Measurements from ENCODE around the gene BMP4.

Gene BMP4

GRCh38 chr14:53983112-53983511 lies 26.5 kb upstream of the BMP4 start:
- H3K4me1 ChIP-seq (ENCODE audit: insufficient read depth, low read length) = no peaks in the 10 kb centered on the region
- H3K36me3 ChIP-seq (ENCODE audit: insufficient read depth, low read length) = no peaks in the 10 kb centered on the region
- H3K9me3 ChIP-seq (ENCODE audit: low read length) = peaks cover 3% of the 10 kb centered on the region
- no peak overlapping the region for H3K9ac ChIP-seq (ENCODE audit: low read length)
- H3K27ac ChIP-seq (ENCODE audit: low read depth, low read length) = no peak overlapping the region
- H3K27me3 ChIP-seq (ENCODE audit: control insufficient read depth in 1 of 2, insufficient read depth in 2 of 2, low read length in 2 of 2) = no peaks in the 10 kb centered on the region
- H3K4me3 ChIP-seq (ENCODE audit: low read depth in 1 of 2, low read length in 2 of 2) = no peak overlapping the region

GRCh38 chr14:53982546-53982945 lies 25.9 kb upstream of the BMP4 start:
- peaks cover 3% of the 10 kb centered on the region for H3K9me3 ChIP-seq (ENCODE audit: low read length)
- H3K4me1 ChIP-seq (ENCODE audit: insufficient read depth, low read length) = no peaks in the 10 kb centered on the region
- no peaks in the 10 kb centered on the region for H3K27me3 ChIP-seq (ENCODE audit: control insufficient read depth in 1 of 2, insufficient read depth in 2 of 2, low read length in 2 of 2)
- H3K36me3 ChIP-seq (ENCODE audit: insufficient read depth, low read length) = no peaks in the 10 kb centered on the region
- no peak overlapping the region for H3K9ac ChIP-seq (ENCODE audit: low read length)
- no peak overlapping the region for H3K4me3 ChIP-seq (ENCODE audit: low read depth in 1 of 2, low read length in 2 of 2)
- H3K27ac ChIP-seq (ENCODE audit: low read depth, low read length) = no peak overlapping the region

GRCh38 chr14:53979747-53980642 lies 23.4 kb upstream of the BMP4 start:
- Histone ChIP-seq H3K27ac (ENCODE audit: low read depth, low read length) (no peak overlapping the region), H3K4me3 (ENCODE audit: low read depth in 1 of 2, low read length in 2 of 2) (no peak overlapping the region), H3K4me1 (ENCODE audit: insufficient read depth, low read length) (no peaks in the 10 kb centered on the region), H3K36me3 (ENCODE audit: insufficient read depth, low read length) (no peaks in the 10 kb centered on the region), H3K27me3 (ENCODE audit: control insufficient read depth in 1 of 2, insufficient read depth in 2 of 2, low read length in 2 of 2) (no peaks in the 10 kb centered on the region), H3K9ac (ENCODE audit: low read length) (no peak overlapping the region), H3K9me3 (ENCODE audit: low read length) (peaks cover 3% of the 10 kb centered on the region)

GRCh38 chr14:53979113-53979681 lies 22.6 kb upstream of the BMP4 start:
- H3K4me1 ChIP-seq (ENCODE audit: insufficient read depth, low read length) = no peaks in the 10 kb centered on the region
- H3K4me3 ChIP-seq (ENCODE audit: low read depth in 1 of 2, low read length in 2 of 2) = no peak overlapping the region
- no peaks in the 10 kb centered on the region for H3K9me3 ChIP-seq (ENCODE audit: low read length)
- H3K27ac ChIP-seq (ENCODE audit: low read depth, low read length) = no peak overlapping the region
- no peak overlapping the region for H3K9ac ChIP-seq (ENCODE audit: low read length)
- H3K27me3 ChIP-seq (ENCODE audit: control insufficient read depth in 1 of 2, insufficient read depth in 2 of 2, low read length in 2 of 2) = no peaks in the 10 kb centered on the region
- no peaks in the 10 kb centered on the region for H3K36me3 ChIP-seq (ENCODE audit: insufficient read depth, low read length)

- Histone ChIP-seq H3K36me3 (ENCODE audit: insufficient read depth, low read length) (no peaks in the 10 kb centered on the region), H3K27me3 (ENCODE audit: control insufficient read depth in 1 of 2, insufficient read depth in 2 of 2, low read length in 2 of 2) (no peaks in the 10 kb centered on the region), H3K4me1 (ENCODE audit: insufficient read depth, low read length) (no peaks in the 10 kb centered on the region), H3K4me3 (ENCODE audit: low read depth in 1 of 2, low read length in 2 of 2) (no peak overlapping the region), H3K27ac (ENCODE audit: low read depth, low read length) (no peak overlapping the region), H3K9ac (ENCODE audit: low read length) (no peak overlapping the region), H3K9me3 (ENCODE audit: low read length) (no peaks in the 10 kb centered on the region)
Measured at GRCh38 chr14:53978194-53978593, 21.6 kb upstream of the BMP4 start.

GRCh38 chr14:53975444-53975843 lies 18.8 kb upstream of the BMP4 start:
- no peaks in the 10 kb centered on the region for H3K9me3 ChIP-seq (ENCODE audit: low read length)

GRCh38 chr14:53971521-53971920 lies 14.9 kb upstream of the BMP4 start:
- no peak overlapping the region for H3K27ac ChIP-seq (ENCODE audit: low read depth, low read length)
- H3K9me3 ChIP-seq (ENCODE audit: low read length) = no peaks in the 10 kb centered on the region
- H3K4me3 ChIP-seq (ENCODE audit: low read depth in 1 of 2, low read length in 2 of 2) = no peak overlapping the region
- H3K27me3 ChIP-seq (ENCODE audit: control insufficient read depth in 1 of 2, insufficient read depth in 2 of 2, low read length in 2 of 2) = no peaks in the 10 kb centered on the region
- no peaks in the 10 kb centered on the region for H3K4me1 ChIP-seq (ENCODE audit: insufficient read depth, low read length)
- no peak overlapping the region for H3K9ac ChIP-seq (ENCODE audit: low read length)
- no peaks in the 10 kb centered on the region for H3K36me3 ChIP-seq (ENCODE audit: insufficient read depth, low read length)

More at GRCh38 chr14:53975444-53975843, 18.8 kb upstream of the BMP4 start:
- Histone ChIP-seq H3K36me3 (ENCODE audit: insufficient read depth, low read length) (no peaks in the 10 kb centered on the region), H3K9ac (ENCODE audit: low read length) (no peak overlapping the region), H3K4me3 (ENCODE audit: low read depth in 1 of 2, low read length in 2 of 2) (no peak overlapping the region), H3K4me1 (ENCODE audit: insufficient read depth, low read length) (no peaks in the 10 kb centered on the region), H3K27me3 (ENCODE audit: control insufficient read depth in 1 of 2, insufficient read depth in 2 of 2, low read length in 2 of 2) (no peaks in the 10 kb centered on the region), H3K27ac (ENCODE audit: low read depth, low read length) (no peak overlapping the region)

- Histone ChIP-seq H3K4me3 (ENCODE audit: low read depth in 1 of 2, low read length in 2 of 2) (no peak overlapping the region), H3K4me1 (ENCODE audit: insufficient read depth, low read length) (no peaks in the 10 kb centered on the region), H3K9me3 (ENCODE audit: low read length) (no peaks in the 10 kb centered on the region), H3K9ac (ENCODE audit: low read length) (no peak overlapping the region), H3K36me3 (ENCODE audit: insufficient read depth, low read length) (no peaks in the 10 kb centered on the region), H3K27me3 (ENCODE audit: control insufficient read depth in 1 of 2, insufficient read depth in 2 of 2, low read length in 2 of 2) (peaks cover 0 to under 1% of the 10 kb centered on the region in 2 donors), H3K27ac (ENCODE audit: low read depth, low read length) (no peak overlapping the region)
Measured at GRCh38 chr14:53969326-53969725, 12.7 kb upstream of the BMP4 start.

- Histone ChIP-seq H3K9ac (ENCODE audit: low read length) (no peak overlapping the region), H3K27me3 (ENCODE audit: control insufficient read depth in 1 of 2, insufficient read depth in 2 of 2, low read length in 2 of 2) (peaks cover 0 to 6% of the 10 kb centered on the region in 2 donors), H3K4me1 (ENCODE audit: insufficient read depth, low read length) (peaks cover 2% of the 10 kb centered on the region), H3K4me3 (ENCODE audit: low read depth in 1 of 2, low read length in 2 of 2) (no peak overlapping the region), H3K36me3 (ENCODE audit: insufficient read depth, low read length) (no peaks in the 10 kb centered on the region), H3K27ac (ENCODE audit: low read depth, low read length) (no peak overlapping the region), H3K9me3 (ENCODE audit: low read length) (no peaks in the 10 kb centered on the region)
Measured at GRCh38 chr14:53968726-53969125, 12.1 kb upstream of the BMP4 start.

- H3K27ac ChIP-seq (ENCODE audit: low read depth, low read length) = no peak overlapping the region
- H3K9ac ChIP-seq (ENCODE audit: low read length) = no peak overlapping the region
- H3K4me3 ChIP-seq (ENCODE audit: low read depth in 1 of 2, low read length in 2 of 2) = no peak overlapping the region
- H3K9me3 ChIP-seq (ENCODE audit: low read length) = no peaks in the 10 kb centered on the region
- H3K4me1 ChIP-seq (ENCODE audit: insufficient read depth, low read length) = peaks cover 8% of the 10 kb centered on the region
- H3K27me3 ChIP-seq (ENCODE audit: control insufficient read depth in 1 of 2, insufficient read depth in 2 of 2, low read length in 2 of 2) = peaks cover 4 to 7% of the 10 kb centered on the region in 2 donors
- no peaks in the 10 kb centered on the region for H3K36me3 ChIP-seq (ENCODE audit: insufficient read depth, low read length)
Measured at GRCh38 chr14:53967606-53968005, 11.0 kb upstream of the BMP4 start.

- no peak overlapping the region for H3K27ac ChIP-seq (ENCODE audit: low read depth, low read length)
- H3K27me3 ChIP-seq (ENCODE audit: control insufficient read depth in 1 of 2, insufficient read depth in 2 of 2, low read length in 2 of 2) = peaks cover 4 to 7% of the 10 kb centered on the region in 2 donors
Measured at GRCh38 chr14:53964249-53964648, 7.6 kb upstream of the BMP4 start.

More at GRCh38 chr14:53964249-53964648, 7.6 kb upstream of the BMP4 start:
- Histone ChIP-seq H3K9ac (ENCODE audit: low read length) (no peak overlapping the region), H3K4me3 (ENCODE audit: low read depth in 1 of 2, low read length in 2 of 2) (no peak overlapping the region), H3K36me3 (ENCODE audit: insufficient read depth, low read length) (no peaks in the 10 kb centered on the region), H3K9me3 (ENCODE audit: low read length) (no peaks in the 10 kb centered on the region), H3K4me1 (ENCODE audit: insufficient read depth, low read length) (peaks cover 8% of the 10 kb centered on the region)

All from muscle layer of colon (tissue), 2 donors.